OCI-LY7 (cell line): Measurements from ENCODE around the gene DOCK1. TPM values are rescaled to one million over a fixed set of nuclear protein-coding genes. Genes with fewer than 3 reads are reported as not detected.

Experiments
- BruUV-seq: library from RNA; stranded (reverse); fragments of 400-500 nt; replicated peaks from 2 replicates; lab custom pipeline; 2021; lab: Mats Ljungman, UMichigan
- CTCF ChIA-PET: fragments of 300-600 bp; sonication (Branson Sonifier 250); formaldehyde crosslinking; loops from one replicate; lab custom pipeline; 2022; ENCODE audit warnings: antibody characterized with exemption; ENCODE audit not compliant: unreplicated experiment; lab: Charles Lee
- POLR2A ChIA-PET: fragments of 300-600 bp; sonication (Branson Sonifier 250); formaldehyde crosslinking; loops from one replicate; lab custom pipeline; 2022; ENCODE audit warnings: antibody characterized with exemption; lab: Charles Lee
- DNase-seq: peaks from one replicate; pipeline ENCODE4 v3.0.0-alpha.2; 2015; ENCODE audit warnings: low spot score
- H2AFZ ChIP-seq: fragments of 200-600 bp; sonication (generic), shearing (Covaris generic); 2 replicates; pipeline ENCODE4 v1.6.1; 2014; ENCODE audit warnings: mild to moderate bottlenecking, antibody characterized with exemption, low read length, moderate library complexity
- H3K27ac ChIP-seq: fragments of 200-600 bp; sonication (generic); 2 replicates; pipeline ENCODE4 v1.5.1; 2014; ENCODE audit warnings: mixed run types, low read depth, mild to moderate bottlenecking, moderate library complexity, low read length, inconsistent platforms; ENCODE audit not compliant: poor library complexity, severe bottlenecking
- H3K36me3 ChIP-seq: fragments of 200-600 bp; sonication (generic); 2 replicates; pipeline ENCODE4 v1.6.1; 2014; ENCODE audit warnings: mild to moderate bottlenecking, antibody characterized with exemption, low read length, moderate library complexity, mixed read lengths; ENCODE audit not compliant: insufficient read depth
- H3K4me1 ChIP-seq: fragments of 200-600 bp; sonication (generic); 2 replicates; pipeline ENCODE4 v1.5.1; 2014; ENCODE audit warnings: mild to moderate bottlenecking, low read length; ENCODE audit not compliant: insufficient read depth, poor library complexity, severe bottlenecking
- H3K4me2 ChIP-seq: fragments of 200-600 bp; sonication (generic); 2 replicates; pipeline ENCODE4 v1.6.1; 2014; ENCODE audit warnings: mild to moderate bottlenecking, low read length
- H3K4me3 ChIP-seq: fragments of 200-600 bp; sonication (generic); 2 replicates; pipeline ENCODE4 v1.5.1; 2014; ENCODE audit warnings: mild to moderate bottlenecking, low read depth, low read length; ENCODE audit not compliant: poor library complexity, severe bottlenecking
- H3K79me2 ChIP-seq: fragments of 200-600 bp; sonication (generic); 2 replicates; pipeline ENCODE4 v1.6.1; 2016; ENCODE audit warnings: low read depth, mild to moderate bottlenecking, low read length, moderate library complexity, mixed read lengths; ENCODE audit not compliant: insufficient read depth
- H3K9me2 ChIP-seq: fragments of 200-600 bp; sonication (generic); 2 replicates; pipeline ENCODE4 v1.6.1; 2016; ENCODE audit warnings: mild to moderate bottlenecking, low read length, mixed read lengths; ENCODE audit not compliant: insufficient read depth
- H3K9me3 ChIP-seq: fragments of 200-600 bp; sonication (generic); 2 replicates; pipeline ENCODE4 v1.6.1; 2014; ENCODE audit warnings: mild to moderate bottlenecking, mixed run types, low read length, mixed read lengths
- H4K20me1 ChIP-seq: fragments of 200-600 bp; sonication (generic); 2 replicates; pipeline ENCODE4 v1.6.1; 2014; ENCODE audit warnings: mild to moderate bottlenecking, antibody characterized with exemption, low read length, moderate library complexity, mixed read lengths; ENCODE audit not compliant: insufficient read depth
- CTCF ChIP-seq: fragments of 200-600 bp; sonication (generic); conservative IDR thresholded peaks from 2 replicates; pipeline ENCODE4 v1.5.1; 2014; ENCODE audit warnings: mild to moderate bottlenecking, antibody characterized with exemption, low read length, moderate library complexity, mixed read lengths
- EZH2phosphoT487 ChIP-seq: fragments of 200-600 bp; sonication (generic); IDR thresholded peaks from 2 replicates; pipeline ENCODE4 v1.6.1; 2018; ENCODE audit warnings: low read depth, borderline replicate concordance, mild to moderate bottlenecking, mixed run types, antibody characterized with exemption, low read length, moderate library complexity, mixed read lengths
- intact Hi-C: fragments of 100-400 bp; cut with micrococcal nuclease; formaldehyde crosslinking; loops from one replicate; pipeline ENCODE4 v1.10.0; 2022; ENCODE audit not compliant: unreplicated experiment
- total RNA-seq, 2 experiments: library from RNA; depleted of rRNA in 1 of 2; stranded (reverse); fragments of >200 nt in 1 of 2; shearing (Covaris generic) in 1 of 2; gene quantifications; 2 replicates each; pipeline ENCODE4 v1.2.3, GENCODE V29; 2014 to 2022

The DOCK1 gene
- total RNA-seq, 2 experiments from 2014 or later, result not detected

DNA sequence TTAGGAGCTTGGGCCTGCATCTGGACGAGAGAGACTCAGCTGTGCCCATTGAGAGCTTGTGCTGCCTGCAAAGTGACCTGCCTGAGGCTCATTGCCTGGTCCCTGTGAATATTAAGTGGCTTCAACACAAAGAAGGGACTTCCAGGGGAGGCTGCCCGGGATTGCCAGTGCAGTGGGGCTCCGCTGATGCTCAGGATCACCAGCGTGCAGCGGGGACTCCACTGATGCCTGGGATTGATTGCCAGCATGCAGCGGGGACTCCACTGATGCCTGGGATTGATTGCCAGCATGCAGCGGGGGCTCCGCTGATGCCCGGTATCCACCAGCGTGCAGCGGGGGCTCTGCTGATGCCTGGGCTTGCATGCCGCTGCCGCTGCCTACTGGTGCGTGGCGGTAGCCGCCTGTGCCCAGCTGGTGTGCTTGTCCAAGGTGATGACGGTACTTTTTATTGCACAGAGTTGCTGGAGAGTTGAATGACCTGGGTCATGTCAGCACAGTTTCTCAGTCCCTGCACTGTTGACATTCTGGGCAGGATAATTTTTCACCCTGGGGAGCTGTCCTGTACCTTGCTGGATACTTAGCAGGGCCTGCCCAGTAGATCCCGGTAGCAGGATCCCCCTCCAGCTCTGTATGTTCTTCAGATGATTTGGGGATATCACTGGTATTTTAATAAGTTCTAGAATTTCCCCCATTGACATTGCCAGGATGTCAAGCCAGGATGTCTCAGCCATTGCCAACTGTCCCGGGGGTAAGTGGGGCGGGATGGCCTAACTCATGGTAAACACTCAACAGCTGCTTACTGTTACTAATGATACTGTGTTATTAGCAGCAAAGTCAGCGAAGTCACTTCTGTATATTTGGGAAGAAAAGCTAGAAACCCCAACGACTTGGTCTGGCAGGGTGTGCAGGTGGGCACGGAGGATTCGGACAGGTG, 13.0 kb downstream of the DOCK1 start:
- intact Hi-C loops, result no loop called here
- no peaks in the 10 kb centered on the region for H3K79me2 ChIP-seq
- no peaks in the 10 kb centered on the region for H3K36me3 ChIP-seq
- no TSS peak for BruUV-seq
- H3K9me2 ChIP-seq, result no peaks in the 10 kb centered on the region
- H3K27ac ChIP-seq, result no peak overlapping the region
- POLR2A ChIA-PET, result no interaction called here
- no peaks in the 10 kb centered on the region for H3K4me1 ChIP-seq
- no peak overlapping the region for H2AFZ ChIP-seq
- TF ChIP-seq CTCF (no peak), EZH2phosphoT487 (no peak)
- H3K4me3 ChIP-seq, result no peak overlapping the region
- H4K20me1 ChIP-seq, result no peaks in the 10 kb centered on the region
- CTCF ChIA-PET, result no interaction called here
- no peaks in the 10 kb centered on the region for H3K9me3 ChIP-seq
- H3K4me2 ChIP-seq, result no peak overlapping the region
- DNase-seq, result no peak

DNA sequence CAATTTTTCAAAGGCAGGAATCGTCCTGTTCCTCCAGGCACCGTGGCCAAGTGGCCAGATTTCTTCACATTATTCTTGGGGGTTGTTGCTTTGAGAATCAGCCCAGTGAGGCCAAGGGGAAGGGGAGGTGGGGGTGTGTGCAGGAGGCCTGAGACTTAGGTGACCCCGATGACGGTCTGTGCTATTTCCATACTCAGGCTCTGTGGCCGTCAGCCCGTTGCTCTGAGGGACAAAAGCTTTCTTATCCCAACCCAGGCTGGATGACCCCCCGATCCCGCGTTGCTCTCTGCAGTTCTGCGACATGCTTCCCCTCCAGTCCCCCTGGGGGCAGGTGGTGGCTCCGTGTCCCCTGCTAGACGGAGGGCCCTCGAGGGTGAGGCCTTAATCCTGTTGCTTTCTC, 14.2 kb downstream of the DOCK1 start:
- no peaks in the 10 kb centered on the region for H3K36me3 ChIP-seq
- no peaks in the 10 kb centered on the region for H4K20me1 ChIP-seq
- POLR2A ChIA-PET, result no interaction called here
- no peaks in the 10 kb centered on the region for H3K9me3 ChIP-seq
- no TSS peak for BruUV-seq
- H3K4me2 ChIP-seq, result no peak overlapping the region
- no peak overlapping the region for H3K27ac ChIP-seq
- no peaks in the 10 kb centered on the region for H3K9me2 ChIP-seq
- CTCF ChIA-PET, result no interaction called here
- no peak overlapping the region for H2AFZ ChIP-seq
- intact Hi-C loops, result no loop called here
- no peaks in the 10 kb centered on the region for H3K79me2 ChIP-seq
- no peaks in the 10 kb centered on the region for H3K4me1 ChIP-seq
- no peak for DNase-seq
- no peak overlapping the region for H3K4me3 ChIP-seq
- TF ChIP-seq CTCF (no peak), EZH2phosphoT487 (no peak)

GRCh38 chr10:126921162-126921561, 15.9 kb downstream of the DOCK1 start:
- no peaks in the 10 kb centered on the region for H4K20me1 ChIP-seq
- CTCF ChIA-PET, result no interaction called here
- intact Hi-C loops, result no loop called here
- no peaks in the 10 kb centered on the region for H3K36me3 ChIP-seq
- H3K79me2 ChIP-seq, result no peaks in the 10 kb centered on the region
- H3K9me3 ChIP-seq, result no peaks in the 10 kb centered on the region
- no peaks in the 10 kb centered on the region for H3K9me2 ChIP-seq
- POLR2A ChIA-PET, result no interaction called here
- no peak overlapping the region for H3K27ac ChIP-seq
- H3K4me3 ChIP-seq, result no peak overlapping the region
- no peaks in the 10 kb centered on the region for H3K4me1 ChIP-seq
- no TSS peak for BruUV-seq
- H2AFZ ChIP-seq, result no peak overlapping the region
- TF ChIP-seq CTCF, result no peak
- no peak for TF ChIP-seq EZH2phosphoT487
- H3K4me2 ChIP-seq, result no peak overlapping the region
- DNase-seq, result no peak
